Lower lobe of right lung (tissue), 2 donors: ENCODE results near the gene MARCHF3. TPM values are rescaled to one million over a fixed set of nuclear protein-coding genes. Genes with fewer than 3 reads are reported as not detected.

Source experiments
- ATAC-seq, 2 donors: fragments of 200-7000 bp; cut with Tn5 transposase; one replicate each; pipeline ENCODE4 v1.9.1; 2020 to 2022; ENCODE audit warnings: mild to moderate bottlenecking in 2 of 2, moderate library complexity in 2 of 2
- DNase-seq: peaks from one replicate; pipeline ENCODE4 v3.0.0-alpha.2; 2020
- H3K27ac ChIP-seq: fragments of 200-600 bp; one replicate; pipeline ENCODE4 v1.8.0; 2022
- H3K27me3 ChIP-seq: fragments of 200-600 bp; one replicate; pipeline ENCODE4 v1.8.0; 2022; ENCODE audit warnings: low read depth
- H3K36me3 ChIP-seq: fragments of 200-600 bp; one replicate; pipeline ENCODE4 v1.8.0; 2022; ENCODE audit warnings: mild to moderate bottlenecking
- H3K4me1 ChIP-seq: fragments of 200-600 bp; one replicate; pipeline ENCODE4 v1.8.0; 2022
- H3K4me3 ChIP-seq: fragments of 200-600 bp; one replicate; pipeline ENCODE4 v1.8.0; 2022; ENCODE audit warnings: mild to moderate bottlenecking
- H3K9me3 ChIP-seq: fragments of 200-600 bp; one replicate; pipeline ENCODE4 v1.8.0; 2022
- intact Hi-C: fragments of 100-400 bp; cut with DNase I; formaldehyde crosslinking; loops from one replicate; pipeline ENCODE4 v1.11.0; 2022
- total RNA-seq: library from RNA; stranded (reverse); fragmentation: NEBNext Ultra II Directional; extraction: Animal tissue kit (Norgen Biotek cat#: 25700); gene quantifications from one replicate; pipeline ENCODE4 v1.2.1, GENCODE V29; 2021
- TF ChIP-seq, protein P1 (sequence below): fragments of 200-600 bp; IDR thresholded peaks from one replicate; pipeline ENCODE4 v1.8.0; 2022; ENCODE audit warnings: antibody characterized with exemption, mild to moderate bottlenecking
- donor health status: DM: no; HTN: yes; CAD: no; lungs with severe emphysema.

The MARCHF3 gene
- total RNA-seq, 1 donor from 2014 or later, result 14.3 TPM

- Histone ChIP-seq H3K4me3 (no peak overlapping the region), H3K27me3 (no peaks in the 10 kb centered on the region), H3K4me1 (no peaks in the 10 kb centered on the region), H3K27ac (no peak overlapping the region), H3K9me3 (no peaks in the 10 kb centered on the region), H3K36me3 (no peaks in the 10 kb centered on the region)
- DNase-seq (no peak), ATAC-seq (no peak)
- TF ChIP-seq, protein P1, sequence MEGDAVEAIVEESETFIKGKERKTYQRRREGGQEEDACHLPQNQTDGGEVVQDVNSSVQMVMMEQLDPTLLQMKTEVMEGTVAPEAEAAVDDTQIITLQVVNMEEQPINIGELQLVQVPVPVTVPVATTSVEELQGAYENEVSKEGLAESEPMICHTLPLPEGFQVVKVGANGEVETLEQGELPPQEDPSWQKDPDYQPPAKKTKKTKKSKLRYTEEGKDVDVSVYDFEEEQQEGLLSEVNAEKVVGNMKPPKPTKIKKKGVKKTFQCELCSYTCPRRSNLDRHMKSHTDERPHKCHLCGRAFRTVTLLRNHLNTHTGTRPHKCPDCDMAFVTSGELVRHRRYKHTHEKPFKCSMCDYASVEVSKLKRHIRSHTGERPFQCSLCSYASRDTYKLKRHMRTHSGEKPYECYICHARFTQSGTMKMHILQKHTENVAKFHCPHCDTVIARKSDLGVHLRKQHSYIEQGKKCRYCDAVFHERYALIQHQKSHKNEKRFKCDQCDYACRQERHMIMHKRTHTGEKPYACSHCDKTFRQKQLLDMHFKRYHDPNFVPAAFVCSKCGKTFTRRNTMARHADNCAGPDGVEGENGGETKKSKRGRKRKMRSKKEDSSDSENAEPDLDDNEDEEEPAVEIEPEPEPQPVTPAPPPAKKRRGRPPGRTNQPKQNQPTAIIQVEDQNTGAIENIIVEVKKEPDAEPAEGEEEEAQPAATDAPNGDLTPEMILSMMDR, result no peak
- intact Hi-C loops, result no loop called here
Measured at GRCh38 chr5:126988021-126988569, 42.3 kb downstream of the MARCHF3 start.

GRCh38 chr5:126987271-126987899, 43.0 kb downstream of the MARCHF3 start:
- intact Hi-C loops, result no loop called here
- DNase-seq (no peak), ATAC-seq (no peak)
- no peak overlapping the region for H3K27ac ChIP-seq
- no peaks in the 10 kb centered on the region for H3K36me3 ChIP-seq
- H3K4me1 ChIP-seq, result no peaks in the 10 kb centered on the region
- no peaks in the 10 kb centered on the region for H3K9me3 ChIP-seq
- H3K4me3 ChIP-seq, result no peak overlapping the region
- TF ChIP-seq, protein P1, result no peak
- no peaks in the 10 kb centered on the region for H3K27me3 ChIP-seq

DNA sequence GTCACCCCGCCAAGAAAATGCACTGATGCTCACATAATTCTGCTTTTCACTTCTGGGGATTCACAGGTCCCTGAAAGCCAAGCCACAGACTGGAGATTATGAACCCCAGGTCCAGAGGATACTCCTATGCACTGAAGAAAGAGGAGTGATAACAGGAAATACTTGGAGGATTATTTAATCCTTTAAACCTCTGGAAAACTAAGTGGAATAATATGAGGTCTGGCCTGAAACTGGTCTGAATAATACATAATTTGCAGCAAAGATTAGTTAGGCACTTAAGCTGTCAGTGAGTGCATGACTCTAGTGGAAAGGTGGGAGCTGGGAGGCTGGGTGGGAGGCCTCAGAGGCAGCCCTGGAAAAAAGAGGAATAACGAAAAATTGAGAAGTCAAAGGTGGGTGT, 45.7 kb downstream of the MARCHF3 start:
- Histone ChIP-seq H3K4me1 (no peaks in the 10 kb centered on the region), H3K27me3 (no peaks in the 10 kb centered on the region), H3K36me3 (no peaks in the 10 kb centered on the region), H3K4me3 (no peak overlapping the region), H3K27ac (no peak overlapping the region), H3K9me3 (no peaks in the 10 kb centered on the region)
- no peak for DNase-seq
- no peak for ATAC-seq
- intact Hi-C loops, result no loop called here
- TF ChIP-seq, protein P1, result no peak

DNA sequence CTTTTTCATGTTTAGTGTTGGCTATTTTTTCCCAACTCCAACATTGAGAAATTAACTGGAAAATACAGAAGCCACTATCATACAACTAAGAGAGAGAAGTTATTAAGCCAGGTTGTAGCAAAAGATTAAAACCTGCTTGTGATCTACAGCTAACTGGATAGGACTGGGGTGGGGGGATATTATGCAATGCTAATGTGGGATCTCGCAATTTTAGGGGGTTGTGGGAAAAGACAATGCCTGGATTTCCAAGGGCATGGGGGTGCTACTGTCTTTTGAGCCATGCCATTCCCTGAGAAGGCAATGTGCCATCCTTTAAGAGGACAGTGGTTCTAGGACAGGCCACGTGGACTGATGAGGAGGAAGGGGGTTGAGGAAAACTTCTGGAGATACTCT, 46.5 kb downstream of the MARCHF3 start:
- Histone ChIP-seq H3K4me1 (no peaks in the 10 kb centered on the region), H3K27me3 (no peaks in the 10 kb centered on the region), H3K4me3 (no peak overlapping the region), H3K36me3 (no peaks in the 10 kb centered on the region), H3K9me3 (no peaks in the 10 kb centered on the region), H3K27ac (no peak overlapping the region)
- ATAC-seq (no peak), DNase-seq (no peak)
- TF ChIP-seq, protein P1, result no peak
- intact Hi-C loops, result no loop called here

- no peak for DNase-seq
- Histone ChIP-seq H3K4me1 (no peaks in the 10 kb centered on the region), H3K27me3 (no peaks in the 10 kb centered on the region), H3K9me3 (no peaks in the 10 kb centered on the region), H3K4me3 (no peak overlapping the region), H3K36me3 (no peaks in the 10 kb centered on the region), H3K27ac (no peak overlapping the region)
- ATAC-seq, result no peak
- TF ChIP-seq, protein P1, result no peak
- intact Hi-C loops, result no loop called here
Measured at GRCh38 chr5:126982926-126983873, 47.2 kb downstream of the MARCHF3 start.
